Astrocyte (in vitro differentiated cells and primary cell): Measurements from ENCODE around the gene QRFP. TPM values are rescaled to one million over a fixed set of nuclear protein-coding genes. Genes with fewer than 3 reads are reported as not detected.

Experiments
- DNase-seq: peaks from one replicate; pipeline ENCODE4 v3.0.0-alpha.2; 2010; ENCODE audit warnings: low read depth
- FAIRE-seq: peaks from 2 replicates; lab custom pipeline; 2011; peaks lifted over from hg19 to GRCh38; lab: Jason Lieb, UNC
- H2AFZ ChIP-seq: 2 replicates; pipeline ENCODE4 v1.6.0; 2012; ENCODE audit warnings: low read depth, low read length, inconsistent platforms
- H3K27ac ChIP-seq: 2 replicates; pipeline ENCODE4 v1.5.1; 2011; ENCODE audit warnings: low read depth, low read length, inconsistent platforms
- H3K27me3 ChIP-seq: 2 replicates; pipeline ENCODE4 v1.6.0; 2011; ENCODE audit warnings: low read length, inconsistent platforms; ENCODE audit not compliant: insufficient read depth
- H3K36me3 ChIP-seq: 2 replicates; pipeline ENCODE4 v1.5.1; 2011; ENCODE audit warnings: low read length, inconsistent platforms; ENCODE audit not compliant: insufficient read depth
- H3K4me1 ChIP-seq: 2 replicates; pipeline ENCODE4 v1.5.1; 2011; ENCODE audit warnings: low read length, inconsistent platforms; ENCODE audit not compliant: insufficient read depth
- H3K4me2 ChIP-seq: 2 replicates; pipeline ENCODE4 v1.6.0; 2012; ENCODE audit warnings: low read length, inconsistent platforms
- H3K4me3 ChIP-seq: 2 replicates; pipeline ENCODE4 v1.5.1; 2011; ENCODE audit warnings: low read depth, mild to moderate bottlenecking, low read length, inconsistent platforms; ENCODE audit not compliant: insufficient read depth
- H3K79me2 ChIP-seq: 2 replicates; pipeline ENCODE4 v1.6.0; 2012; ENCODE audit warnings: mild to moderate bottlenecking, low read length, inconsistent platforms; ENCODE audit not compliant: insufficient read depth
- H3K9ac ChIP-seq: 2 replicates; pipeline ENCODE4 v1.6.0; 2012; ENCODE audit warnings: mild to moderate bottlenecking, low read length, inconsistent platforms
- H3K9me3 ChIP-seq: 2 replicates; pipeline ENCODE4 v1.5.1; 2012; ENCODE audit warnings: low read depth, mild to moderate bottlenecking, low read length, inconsistent platforms; ENCODE audit not compliant: insufficient read depth
- H4K20me1 ChIP-seq: 2 replicates; pipeline ENCODE4 v1.6.0; 2012; ENCODE audit warnings: low read length, inconsistent platforms; ENCODE audit not compliant: insufficient read depth
- H3K27ac Mint-ChIP-seq: one replicate; pipeline ENCODE4 v1.8.0; 2021; ENCODE audit warnings: mild to moderate bottlenecking, mixed read lengths; ENCODE audit not compliant: unreplicated experiment
- H3K27me3 Mint-ChIP-seq: one replicate; pipeline ENCODE4 v1.8.0; 2021; ENCODE audit warnings: low read depth, mixed read lengths; ENCODE audit not compliant: unreplicated experiment
- H3K36me3 Mint-ChIP-seq: one replicate; pipeline ENCODE4 v1.8.0; 2021; ENCODE audit warnings: low read depth, mixed read lengths; ENCODE audit not compliant: unreplicated experiment
- H3K4me1 Mint-ChIP-seq: one replicate; pipeline ENCODE4 v1.8.0; 2021; ENCODE audit warnings: low read depth, mixed read lengths; ENCODE audit not compliant: unreplicated experiment
- H3K4me3 Mint-ChIP-seq: one replicate; pipeline ENCODE4 v1.8.0; 2021; ENCODE audit warnings: mild to moderate bottlenecking, moderate library complexity, mixed read lengths; ENCODE audit not compliant: unreplicated experiment
- H3K9me3 Mint-ChIP-seq: one replicate; pipeline ENCODE4 v1.8.0; 2021; ENCODE audit warnings: mild to moderate bottlenecking, mixed read lengths; ENCODE audit not compliant: unreplicated experiment
- CTCF ChIP-seq: IDR thresholded peaks from 2 replicates; pipeline ENCODE4 v1.5.1; 2011; ENCODE audit warnings: low read depth, mild to moderate bottlenecking, inconsistent platforms, low read length, moderate library complexity; ENCODE audit not compliant: insufficient read depth
- EZH2 ChIP-seq: IDR thresholded peaks from 2 replicates; pipeline ENCODE4 v1.6.1; 2012; ENCODE audit warnings: mild to moderate bottlenecking, low read length, inconsistent platforms; ENCODE audit not compliant: insufficient read depth
- total RNA-seq: library from RNA; stranded (reverse); gene quantifications from 2 replicates; pipeline ENCODE4 v1.2.1, GENCODE V29; 2021

Gene QRFP
- total RNA-seq, 1 donor from 2014 or later = not detected

GRCh38 chr9:130845901-130846481 is 50.6 kb downstream of the QRFP start:
- H3K27me3 ChIP-seq = no peaks in the 10 kb centered on the region
- H2AFZ ChIP-seq = no peak overlapping the region
- Mint-ChIP-seq H3K9me3 (no peaks in the 10 kb centered on the region), H3K27me3 (no peaks in the 10 kb centered on the region), H3K27ac (peak overlapping the region; percentile 98), H3K36me3 (peaks cover 3% of the 10 kb centered on the region), H3K4me3 (peak overlapping the region; percentile 73), H3K4me1 (peaks cover 64% of the 10 kb centered on the region)
- no peak for FAIRE-seq
- peak overlapping the region; percentile 99 for H3K27ac ChIP-seq
- peaks cover 37% of the 10 kb centered on the region for H4K20me1 ChIP-seq
- no peak for TF ChIP-seq CTCF
- no peak for TF ChIP-seq EZH2
- no peaks in the 10 kb centered on the region for H3K9me3 ChIP-seq
- peaks cover 77% of the 10 kb centered on the region for H3K79me2 ChIP-seq
- H3K9ac ChIP-seq = peak overlapping the region; percentile 90
- H3K4me1 ChIP-seq = peaks cover 58% of the 10 kb centered on the region
- peak overlapping the region; percentile 85 for H3K4me2 ChIP-seq
- peak overlapping the region; percentile 51 for H3K4me3 ChIP-seq
- peak; percentile 91 for DNase-seq
- no peaks in the 10 kb centered on the region for H3K36me3 ChIP-seq

- H3K27me3 ChIP-seq = no peaks in the 10 kb centered on the region
- H3K79me2 ChIP-seq = peaks cover 77% of the 10 kb centered on the region
- H2AFZ ChIP-seq = no peak overlapping the region
- peak overlapping the region; percentile 20 for H3K4me3 ChIP-seq
- no peak for DNase-seq
- peak overlapping the region; percentile 90 for H3K9ac ChIP-seq
- peak overlapping the region; percentile 85 for H3K4me2 ChIP-seq
- H3K4me1 ChIP-seq = peaks cover 58% of the 10 kb centered on the region
- Mint-ChIP-seq H3K4me3 (peak overlapping the region; percentile 73), H3K4me1 (peaks cover 68% of the 10 kb centered on the region), H3K9me3 (no peaks in the 10 kb centered on the region), H3K27me3 (no peaks in the 10 kb centered on the region), H3K36me3 (peaks cover 3% of the 10 kb centered on the region), H3K27ac (peak overlapping the region; percentile 98)
- H3K27ac ChIP-seq = peak overlapping the region; percentile 99
- H4K20me1 ChIP-seq = peaks cover 40% of the 10 kb centered on the region
- H3K9me3 ChIP-seq = no peaks in the 10 kb centered on the region
- no peak for FAIRE-seq
- no peak for TF ChIP-seq CTCF
- TF ChIP-seq EZH2 = no peak
- H3K36me3 ChIP-seq = no peaks in the 10 kb centered on the region
These were observed 51.4 kb downstream of the QRFP start for GRCh38 chr9:130845254-130845653.

GRCh38 chr9:130844044-130844451 is 52.6 kb downstream of the QRFP start:
- Mint-ChIP-seq H3K4me3 (no peak overlapping the region), H3K36me3 (peaks cover 3% of the 10 kb centered on the region), H3K9me3 (no peaks in the 10 kb centered on the region), H3K4me1 (peaks cover 70% of the 10 kb centered on the region), H3K27ac (peak overlapping the region; percentile 56), H3K27me3 (no peaks in the 10 kb centered on the region)
- Histone ChIP-seq H3K79me2 (peaks cover 77% of the 10 kb centered on the region), H3K27me3 (no peaks in the 10 kb centered on the region), H3K27ac (peak overlapping the region; percentile 99), H3K4me2 (peak overlapping the region; percentile 85), H3K36me3 (no peaks in the 10 kb centered on the region), H3K9me3 (no peaks in the 10 kb centered on the region), H4K20me1 (peaks cover 48% of the 10 kb centered on the region), H3K9ac (no peak overlapping the region), H2AFZ (no peak overlapping the region), H3K4me1 (peaks cover 58% of the 10 kb centered on the region), H3K4me3 (no peak overlapping the region)
- DNase-seq (no peak), FAIRE-seq (no peak)
- TF ChIP-seq CTCF (no peak), EZH2 (no peak)
